ENCODE data around the gene DOCK8.

Gene DOCK8

DNA sequence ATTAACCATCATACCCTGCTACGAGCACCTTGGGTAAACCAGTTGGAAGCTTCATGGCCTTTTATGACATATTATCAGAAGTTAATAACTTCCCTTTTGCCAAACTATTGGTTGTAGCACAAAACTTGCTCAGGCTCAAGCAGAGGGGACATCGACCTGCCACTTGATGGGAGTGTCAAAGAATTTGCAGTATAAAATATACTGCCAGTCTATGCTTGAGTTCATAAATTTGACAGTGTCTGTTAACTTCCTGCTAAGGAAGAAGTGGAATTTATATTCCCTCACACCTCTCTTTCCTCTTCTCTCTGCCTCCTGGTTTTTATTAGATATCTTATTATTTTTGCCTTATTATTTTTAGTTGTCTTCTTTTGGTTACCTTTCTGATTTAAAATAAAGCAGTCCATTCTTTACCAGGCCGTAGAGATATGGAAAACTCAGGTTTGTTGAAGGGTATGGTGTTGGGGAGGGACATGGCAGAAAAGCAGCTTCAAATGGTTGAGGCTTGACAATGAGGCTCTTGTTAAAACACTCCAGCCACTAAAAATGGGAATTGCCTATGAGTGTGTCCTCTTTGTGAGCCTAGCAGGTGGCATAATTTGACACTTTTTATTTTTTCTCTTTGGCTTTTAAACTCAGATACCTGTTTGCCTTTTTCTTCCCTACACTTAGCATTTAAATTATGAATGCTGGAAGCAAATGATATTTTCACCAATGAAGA, 298.0 kb downstream of the DOCK8 start:
- no peak for DNase-seq
